Measurements from ENCODE around the gene TGFBR3.

Gene TGFBR3

DNA sequence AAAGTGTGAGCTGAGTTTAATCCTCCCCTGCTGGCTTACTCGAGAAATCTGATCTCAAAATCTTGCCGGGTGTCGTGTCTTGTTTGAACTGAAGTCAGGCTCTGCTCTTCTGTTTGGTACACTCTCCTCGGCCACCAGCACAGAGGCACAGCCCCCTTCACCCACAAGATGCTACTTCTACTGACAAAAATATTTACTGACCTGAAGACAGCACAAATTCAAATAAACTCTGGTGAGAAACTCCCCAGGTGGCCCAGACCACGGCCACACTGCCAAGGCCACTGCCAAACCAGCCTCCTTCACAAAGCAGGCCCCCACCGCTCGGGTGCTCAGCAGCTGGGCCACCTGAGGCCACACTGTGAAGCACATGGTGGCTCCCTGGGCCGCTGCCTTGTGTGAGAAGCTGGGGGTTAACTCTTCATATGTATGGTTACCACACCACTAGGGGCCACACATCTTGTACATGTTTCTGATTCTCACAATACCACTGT, 80.6 kb downstream of the TGFBR3 start:
- no peak for DNase-seq (ENCODE audit: low read depth)
- Histone ChIP-seq H3K4me3 (ENCODE audit: low read length) (no peak overlapping the region), H3K27me3 (replicated peaks; ENCODE audit: control insufficient read depth, insufficient read depth, low read length) (no peaks in the 10 kb centered on the region), H3K4me1 (ENCODE audit: control insufficient read depth, insufficient read depth, low read length) (peaks cover 82% of the 10 kb centered on the region), H3K9ac (ENCODE audit: low read length) (peak overlapping the region; percentile 11), H3K9me3 (ENCODE audit: control insufficient read depth, low read length) (no peaks in the 10 kb centered on the region), H3K36me3 (ENCODE audit: control insufficient read depth, insufficient read depth, low read length, severe bottlenecking) (no peaks in the 10 kb centered on the region)

- Histone ChIP-seq H3K27me3 (replicated peaks; ENCODE audit: control insufficient read depth, insufficient read depth, low read length) (no peaks in the 10 kb centered on the region), H3K36me3 (ENCODE audit: control insufficient read depth, insufficient read depth, low read length, severe bottlenecking) (no peaks in the 10 kb centered on the region), H3K4me1 (ENCODE audit: control insufficient read depth, insufficient read depth, low read length) (peaks cover 82% of the 10 kb centered on the region), H3K4me3 (ENCODE audit: low read length) (no peak overlapping the region), H3K9me3 (ENCODE audit: control insufficient read depth, low read length) (no peaks in the 10 kb centered on the region), H3K9ac (ENCODE audit: low read length) (peak overlapping the region; percentile 11)
- no peak for DNase-seq (ENCODE audit: low read depth)
Measured at GRCh38 chr1:91804546-91805023, 81.4 kb downstream of the TGFBR3 start.

- Histone ChIP-seq H3K4me3 (ENCODE audit: low read length) (peak overlapping the region; percentile 9), H3K4me1 (ENCODE audit: control insufficient read depth, insufficient read depth, low read length) (peaks cover 82% of the 10 kb centered on the region), H3K9ac (ENCODE audit: low read length) (peak overlapping the region; percentile 14), H3K36me3 (ENCODE audit: control insufficient read depth, insufficient read depth, low read length, severe bottlenecking) (no peaks in the 10 kb centered on the region), H3K9me3 (ENCODE audit: control insufficient read depth, low read length) (no peaks in the 10 kb centered on the region), H3K27me3 (replicated peaks; ENCODE audit: control insufficient read depth, insufficient read depth, low read length) (no peaks in the 10 kb centered on the region)
- no peak for DNase-seq (ENCODE audit: low read depth)
Measured at GRCh38 chr1:91803847-91804545, 82.0 kb downstream of the TGFBR3 start.

DNA sequence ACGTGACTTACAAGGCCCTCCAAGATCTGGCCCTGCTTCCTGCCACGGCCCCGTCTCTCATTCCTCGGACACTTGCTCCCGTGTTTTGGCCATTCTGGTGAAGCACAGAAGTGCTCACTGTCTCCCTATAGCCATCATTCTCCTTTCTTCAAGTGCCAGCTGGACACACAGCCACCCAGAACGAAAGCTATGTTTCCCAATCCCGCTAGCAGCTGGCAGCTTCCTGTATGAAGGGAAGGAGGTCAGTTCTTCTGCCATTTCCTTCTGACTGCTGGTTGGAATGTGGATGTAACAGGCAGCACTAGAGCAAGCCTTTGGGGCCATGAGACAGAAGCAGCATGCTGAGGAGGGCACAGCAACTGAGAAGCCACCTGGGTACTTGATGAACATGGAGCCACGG, 82.8 kb downstream of the TGFBR3 start:
- H3K27me3 ChIP-seq (replicated peaks; ENCODE audit: control insufficient read depth, insufficient read depth, low read length), result no peaks in the 10 kb centered on the region
- peak overlapping the region; percentile 14 for H3K9ac ChIP-seq (ENCODE audit: low read length)
- DNase-seq (ENCODE audit: low read depth), result no peak
- H3K4me1 ChIP-seq (ENCODE audit: control insufficient read depth, insufficient read depth, low read length), result peaks cover 85% of the 10 kb centered on the region
- H3K9me3 ChIP-seq (ENCODE audit: control insufficient read depth, low read length), result no peaks in the 10 kb centered on the region
- H3K36me3 ChIP-seq (ENCODE audit: control insufficient read depth, insufficient read depth, low read length, severe bottlenecking), result no peaks in the 10 kb centered on the region
- H3K4me3 ChIP-seq (ENCODE audit: low read length), result peak overlapping the region; percentile 17

- peak; percentile 81 for DNase-seq (ENCODE audit: low read depth)
- H3K27me3 ChIP-seq (replicated peaks; ENCODE audit: control insufficient read depth, insufficient read depth, low read length), result no peaks in the 10 kb centered on the region
- H3K4me3 ChIP-seq (ENCODE audit: low read length), result no peak overlapping the region
- peaks cover 7% of the 10 kb centered on the region for H3K36me3 ChIP-seq (ENCODE audit: control insufficient read depth, insufficient read depth, low read length, severe bottlenecking)
- H3K9me3 ChIP-seq (ENCODE audit: control insufficient read depth, low read length), result no peaks in the 10 kb centered on the region
- peak overlapping the region; percentile 66 for H3K9ac ChIP-seq (ENCODE audit: low read length)
- peaks cover 86% of the 10 kb centered on the region for H3K4me1 ChIP-seq (ENCODE audit: control insufficient read depth, insufficient read depth, low read length)
Measured at GRCh38 chr1:91801496-91802115, 84.3 kb downstream of the TGFBR3 start.

DNA sequence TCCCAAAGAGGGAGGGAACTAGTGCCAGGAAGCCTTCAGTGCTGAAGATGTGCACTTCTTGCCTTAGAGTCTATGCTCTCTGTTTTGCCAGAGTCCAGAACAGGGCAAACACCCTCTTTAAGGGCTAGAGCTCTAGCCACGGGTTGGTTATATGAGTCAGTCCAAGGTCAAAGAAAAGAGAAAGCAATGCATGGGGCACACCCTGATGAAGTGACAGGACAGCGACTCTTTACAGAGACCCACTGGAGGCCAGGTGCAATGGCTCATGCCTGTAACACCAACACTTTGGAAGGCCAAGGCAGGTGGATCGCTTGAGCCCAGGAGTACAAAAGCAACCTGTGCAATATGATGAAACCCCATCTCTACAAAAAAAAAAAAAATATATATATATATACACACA, 86.1 kb downstream of the TGFBR3 start:
- H3K36me3 ChIP-seq (ENCODE audit: control insufficient read depth, insufficient read depth, low read length, severe bottlenecking), result peaks cover 13% of the 10 kb centered on the region

DNA sequence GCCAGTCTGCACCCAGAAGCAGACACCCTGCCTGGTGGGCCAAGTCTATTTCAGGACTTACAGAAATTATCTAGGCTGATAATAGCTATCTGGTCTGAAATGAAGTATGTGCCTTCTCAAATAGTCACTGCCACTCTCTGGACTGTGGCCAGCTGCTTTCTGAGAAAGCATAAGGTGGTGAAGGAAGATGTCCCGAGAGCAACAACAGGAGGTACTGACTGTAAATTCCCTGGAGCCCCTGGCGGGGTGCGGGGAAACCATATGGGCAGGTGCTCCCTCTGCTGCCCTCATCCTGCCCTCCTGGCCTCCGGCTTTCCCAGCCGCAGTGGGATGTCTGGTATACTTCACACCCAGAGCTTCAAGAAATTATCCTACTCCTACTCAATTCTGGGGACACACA, 86.8 kb downstream of the TGFBR3 start:
- peaks cover 18% of the 10 kb centered on the region for H3K36me3 ChIP-seq (ENCODE audit: control insufficient read depth, insufficient read depth, low read length, severe bottlenecking)
- peak overlapping the region; percentile 35 for H3K9ac ChIP-seq (ENCODE audit: low read length)
- no peaks in the 10 kb centered on the region for H3K27me3 ChIP-seq (replicated peaks; ENCODE audit: control insufficient read depth, insufficient read depth, low read length)
- H3K4me1 ChIP-seq (ENCODE audit: control insufficient read depth, insufficient read depth, low read length), result peaks cover 82% of the 10 kb centered on the region
- H3K9me3 ChIP-seq (ENCODE audit: control insufficient read depth, low read length), result no peaks in the 10 kb centered on the region
- no peak overlapping the region for H3K4me3 ChIP-seq (ENCODE audit: low read length)
- no peak for DNase-seq (ENCODE audit: low read depth)

More for the DNA sequence above, 86.1 kb downstream of the TGFBR3 start:
- Histone ChIP-seq H3K4me3 (ENCODE audit: low read length) (no peak overlapping the region), H3K9ac (ENCODE audit: low read length) (no peak overlapping the region), H3K9me3 (ENCODE audit: control insufficient read depth, low read length) (no peaks in the 10 kb centered on the region), H3K27me3 (replicated peaks; ENCODE audit: control insufficient read depth, insufficient read depth, low read length) (no peaks in the 10 kb centered on the region), H3K4me1 (ENCODE audit: control insufficient read depth, insufficient read depth, low read length) (peaks cover 85% of the 10 kb centered on the region)
- DNase-seq (ENCODE audit: low read depth), result no peak

GRCh38 chr1:91798740-91799139, 87.2 kb downstream of the TGFBR3 start:
- Histone ChIP-seq H3K9me3 (ENCODE audit: control insufficient read depth, low read length) (no peaks in the 10 kb centered on the region), H3K36me3 (ENCODE audit: control insufficient read depth, insufficient read depth, low read length, severe bottlenecking) (peaks cover 18% of the 10 kb centered on the region), H3K4me1 (ENCODE audit: control insufficient read depth, insufficient read depth, low read length) (peaks cover 78% of the 10 kb centered on the region), H3K9ac (ENCODE audit: low read length) (peak overlapping the region; percentile 35), H3K27me3 (replicated peaks; ENCODE audit: control insufficient read depth, insufficient read depth, low read length) (no peaks in the 10 kb centered on the region), H3K4me3 (ENCODE audit: low read length) (peak overlapping the region; percentile 3)
- no peak for DNase-seq (ENCODE audit: low read depth)

DNA sequence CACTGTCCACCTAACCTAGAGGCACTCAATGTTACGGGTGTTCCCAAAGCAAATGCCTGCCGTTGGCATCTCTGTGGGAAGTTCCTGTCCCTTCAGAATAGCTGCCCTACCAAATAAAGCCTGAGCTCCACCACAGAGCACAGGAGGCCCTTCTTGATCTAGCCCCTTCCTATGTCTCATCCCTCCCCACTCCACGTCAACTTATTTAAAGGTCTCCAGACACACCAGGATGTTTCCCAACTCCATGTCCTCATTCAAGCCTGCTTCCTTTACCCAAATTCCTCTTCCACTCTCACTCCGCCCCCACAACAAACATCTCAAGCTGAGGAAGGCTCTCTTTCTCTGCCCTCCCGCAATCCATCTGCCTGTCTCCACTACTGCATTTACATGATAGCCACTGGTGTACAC, 87.7 kb downstream of the TGFBR3 start:
- Histone ChIP-seq H3K36me3 (ENCODE audit: control insufficient read depth, insufficient read depth, low read length, severe bottlenecking) (peaks cover 18% of the 10 kb centered on the region), H3K9ac (ENCODE audit: low read length) (peak overlapping the region; percentile 43), H3K27me3 (replicated peaks; ENCODE audit: control insufficient read depth, insufficient read depth, low read length) (no peaks in the 10 kb centered on the region), H3K4me3 (ENCODE audit: low read length) (peak overlapping the region; percentile 3), H3K4me1 (ENCODE audit: control insufficient read depth, insufficient read depth, low read length) (peaks cover 76% of the 10 kb centered on the region), H3K9me3 (ENCODE audit: control insufficient read depth, low read length) (no peaks in the 10 kb centered on the region)
- no peak for DNase-seq (ENCODE audit: low read depth)

DNA sequence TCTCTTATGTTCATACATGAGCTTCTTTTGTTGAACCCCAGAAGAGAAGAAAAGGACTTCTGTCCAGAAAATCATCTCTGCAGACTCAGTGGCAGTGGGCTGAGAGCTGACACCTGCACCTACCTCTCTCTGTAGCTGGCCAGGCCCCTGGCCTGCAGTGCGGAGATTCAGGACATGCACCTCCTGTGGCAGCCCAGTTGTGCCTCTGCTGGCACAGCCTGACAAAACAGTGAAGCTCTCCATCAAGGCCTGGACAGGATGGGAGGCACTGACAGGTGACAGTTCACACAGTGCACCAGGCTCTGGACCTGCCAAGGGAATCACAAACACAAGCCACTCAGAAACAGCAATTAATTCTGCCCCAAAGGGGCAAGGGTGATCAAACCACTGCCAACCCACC, 88.8 kb downstream of the TGFBR3 start:
- Histone ChIP-seq H3K4me1 (ENCODE audit: control insufficient read depth, insufficient read depth, low read length) (peaks cover 76% of the 10 kb centered on the region), H3K4me3 (ENCODE audit: low read length) (no peak overlapping the region), H3K36me3 (ENCODE audit: control insufficient read depth, insufficient read depth, low read length, severe bottlenecking) (peaks cover 18% of the 10 kb centered on the region), H3K9ac (ENCODE audit: low read length) (no peak overlapping the region), H3K27me3 (replicated peaks; ENCODE audit: control insufficient read depth, insufficient read depth, low read length) (no peaks in the 10 kb centered on the region), H3K9me3 (ENCODE audit: control insufficient read depth, low read length) (no peaks in the 10 kb centered on the region)
- no peak for DNase-seq (ENCODE audit: low read depth)

- H3K9ac ChIP-seq (ENCODE audit: low read length), result no peak overlapping the region
- no peak for DNase-seq (ENCODE audit: low read depth)
Measured at GRCh38 chr1:91796390-91796654, 89.6 kb downstream of the TGFBR3 start.

More at GRCh38 chr1:91796390-91796654, 89.6 kb downstream of the TGFBR3 start:
- peaks cover 19% of the 10 kb centered on the region for H3K36me3 ChIP-seq (ENCODE audit: control insufficient read depth, insufficient read depth, low read length, severe bottlenecking)
- H3K4me1 ChIP-seq (ENCODE audit: control insufficient read depth, insufficient read depth, low read length), result peaks cover 77% of the 10 kb centered on the region
- H3K4me3 ChIP-seq (ENCODE audit: low read length), result no peak overlapping the region
- no peaks in the 10 kb centered on the region for H3K9me3 ChIP-seq (ENCODE audit: control insufficient read depth, low read length)
- no peaks in the 10 kb centered on the region for H3K27me3 ChIP-seq (replicated peaks; ENCODE audit: control insufficient read depth, insufficient read depth, low read length)
